Suppressor macrophage treated with lipopolysaccharide for 1 hour (primary cell): ENCODE measurements around the gene RBM28.

Experiments
- DNase-seq, 3 donors: peaks; one replicate each; pipeline ENCODE4 v3.0.0-alpha.2; 2020 to 2022

Gene RBM28

DNA sequence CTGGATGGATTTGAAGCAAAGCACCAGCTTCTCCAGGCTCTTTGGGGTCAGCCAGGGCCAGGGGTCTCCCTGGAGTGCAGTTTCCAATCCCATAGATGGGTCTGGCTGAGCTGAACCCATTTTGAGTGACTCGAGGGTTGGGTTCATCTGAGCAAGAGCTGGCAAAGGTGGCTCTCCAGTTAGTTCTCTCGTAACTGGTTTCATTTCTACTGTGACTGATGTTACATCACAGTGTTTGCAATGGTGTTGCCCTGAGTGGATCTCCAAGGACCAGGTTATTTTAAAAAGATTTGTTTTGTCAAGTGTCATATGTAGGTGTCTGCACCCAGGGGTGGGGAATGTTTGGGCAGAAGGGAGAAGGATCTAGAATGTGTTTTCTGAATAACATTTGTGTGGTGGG, 88.4 kb downstream of the RBM28 start:
- DNase-seq, result peak in 1 of 3 donors; percentile 34

DNA sequence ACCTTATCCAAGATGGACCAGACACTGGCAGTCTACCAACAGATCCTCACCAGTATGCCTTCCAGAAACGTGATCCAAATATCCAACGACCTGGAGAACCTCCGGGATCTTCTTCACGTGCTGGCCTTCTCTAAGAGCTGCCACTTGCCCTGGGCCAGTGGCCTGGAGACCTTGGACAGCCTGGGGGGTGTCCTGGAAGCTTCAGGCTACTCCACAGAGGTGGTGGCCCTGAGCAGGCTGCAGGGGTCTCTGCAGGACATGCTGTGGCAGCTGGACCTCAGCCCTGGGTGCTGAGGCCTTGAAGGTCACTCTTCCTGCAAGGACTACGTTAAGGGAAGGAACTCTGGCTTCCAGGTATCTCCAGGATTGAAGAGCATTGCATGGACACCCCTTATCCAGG, 89.2 kb downstream of the RBM28 start:
- no peak for DNase-seq

DNA sequence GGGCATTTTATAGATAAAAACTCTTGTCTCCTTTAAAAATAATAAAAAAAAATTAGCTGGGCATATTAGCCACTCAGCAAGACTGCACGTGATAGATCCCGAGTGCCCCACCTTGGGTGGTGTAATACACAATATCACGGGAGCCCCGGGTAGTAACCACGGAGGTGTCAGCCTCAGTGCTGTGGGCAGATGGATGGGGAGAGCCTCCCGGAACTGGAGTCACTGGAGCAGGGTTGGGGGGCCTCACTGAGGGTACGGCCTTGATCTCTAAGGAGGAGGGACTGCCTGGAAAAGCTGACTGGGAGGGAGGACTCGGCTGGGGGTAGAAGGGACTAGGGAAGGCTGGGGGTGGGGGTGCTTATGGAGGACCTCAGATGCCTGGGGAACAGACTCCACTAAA, 90.0 kb downstream of the RBM28 start:
- no peak for DNase-seq

DNA sequence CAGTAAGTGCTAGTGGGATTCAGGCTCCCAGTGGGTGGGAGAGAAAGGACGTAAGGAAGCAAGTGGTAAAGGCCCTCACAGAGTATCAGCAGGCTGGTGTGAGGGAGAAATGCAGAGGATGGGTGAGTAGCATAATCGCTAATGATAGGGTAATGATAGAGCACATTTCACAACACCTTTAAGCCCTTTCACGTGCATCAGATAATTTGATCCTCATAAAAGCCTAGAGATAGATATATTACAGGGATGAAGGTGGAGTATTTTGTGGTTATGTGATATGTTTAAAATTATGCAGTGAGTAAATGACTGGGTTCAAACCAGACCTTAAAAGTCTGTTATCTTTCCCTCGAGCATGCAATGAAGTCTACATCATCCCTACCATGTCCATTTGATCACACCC, 92.4 kb downstream of the RBM28 start:
- no peak for DNase-seq
